ENCODE results near the gene PYY. TPM values are rescaled to one million over a fixed set of nuclear protein-coding genes. Genes with fewer than 3 reads are reported as not detected.
A peak's percentile ranks its signal among the peaks of the same experiment; 100 is the strongest.

The PYY gene
- total RNA-seq, 1 donor from 2014 or later = not detected

GRCh38 chr17:43988301-43988700 lies 34.6 kb upstream of the PYY start:
- TF ChIP-seq, protein P1, sequence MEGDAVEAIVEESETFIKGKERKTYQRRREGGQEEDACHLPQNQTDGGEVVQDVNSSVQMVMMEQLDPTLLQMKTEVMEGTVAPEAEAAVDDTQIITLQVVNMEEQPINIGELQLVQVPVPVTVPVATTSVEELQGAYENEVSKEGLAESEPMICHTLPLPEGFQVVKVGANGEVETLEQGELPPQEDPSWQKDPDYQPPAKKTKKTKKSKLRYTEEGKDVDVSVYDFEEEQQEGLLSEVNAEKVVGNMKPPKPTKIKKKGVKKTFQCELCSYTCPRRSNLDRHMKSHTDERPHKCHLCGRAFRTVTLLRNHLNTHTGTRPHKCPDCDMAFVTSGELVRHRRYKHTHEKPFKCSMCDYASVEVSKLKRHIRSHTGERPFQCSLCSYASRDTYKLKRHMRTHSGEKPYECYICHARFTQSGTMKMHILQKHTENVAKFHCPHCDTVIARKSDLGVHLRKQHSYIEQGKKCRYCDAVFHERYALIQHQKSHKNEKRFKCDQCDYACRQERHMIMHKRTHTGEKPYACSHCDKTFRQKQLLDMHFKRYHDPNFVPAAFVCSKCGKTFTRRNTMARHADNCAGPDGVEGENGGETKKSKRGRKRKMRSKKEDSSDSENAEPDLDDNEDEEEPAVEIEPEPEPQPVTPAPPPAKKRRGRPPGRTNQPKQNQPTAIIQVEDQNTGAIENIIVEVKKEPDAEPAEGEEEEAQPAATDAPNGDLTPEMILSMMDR (conservative IDR thresholded peaks at IDR 0.05) = no peak
- Mint-ChIP-seq H3K4me3 (no peak overlapping the region), H3K27me3 (ENCODE audit: low read depth) (peaks cover 49% of the 10 kb centered on the region), H3K27ac (ENCODE audit: unreplicated experiment) (no peak overlapping the region), H3K4me1 (no peaks in the 10 kb centered on the region), H3K9me3 (no peaks in the 10 kb centered on the region), H3K36me3 (ENCODE audit: low read depth) (no peaks in the 10 kb centered on the region)
- no peak for DNase-seq (ENCODE audit: low read depth, low spot score)

DNA sequence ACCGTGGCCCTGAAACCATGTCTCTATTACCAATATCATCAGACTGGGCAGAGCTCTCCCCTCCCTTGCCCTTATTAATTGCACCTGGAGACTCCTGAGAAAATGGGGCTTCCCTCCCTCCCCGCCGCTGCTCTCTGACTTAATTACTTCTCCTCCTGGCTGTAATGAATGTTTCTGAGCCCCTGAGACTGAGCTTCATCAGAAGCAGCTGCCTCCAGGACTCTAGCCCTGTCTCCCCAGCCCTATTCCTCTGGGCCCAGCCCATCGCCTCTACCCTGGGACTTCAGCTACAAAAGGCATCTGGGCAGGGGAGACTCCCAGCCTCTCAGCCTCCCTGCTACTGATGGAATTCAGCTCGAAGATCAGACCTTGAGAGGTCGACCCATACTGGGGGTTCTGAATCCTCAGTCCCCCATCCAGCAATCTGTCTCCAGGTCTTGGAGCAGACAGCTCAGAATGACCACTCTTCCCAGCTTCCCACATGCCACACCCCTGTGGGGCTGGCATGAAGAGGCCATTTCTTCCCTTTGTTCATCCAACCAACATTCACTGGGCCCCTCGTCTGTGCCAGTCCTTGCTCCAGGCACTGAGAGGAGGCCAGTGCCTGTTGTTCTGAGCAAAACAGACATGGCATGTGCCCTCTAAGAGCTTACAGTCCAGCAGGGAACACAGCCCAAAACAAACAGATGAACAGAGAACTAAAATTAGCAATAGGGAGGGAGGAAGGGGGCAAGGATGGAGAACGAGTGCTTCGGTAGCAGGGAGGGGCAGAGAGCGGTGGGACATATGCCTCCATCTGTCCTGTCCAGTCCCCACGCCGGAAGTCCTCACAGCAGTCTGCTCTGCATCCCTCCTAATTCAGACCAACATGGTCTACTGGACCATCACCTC lies 33.6 kb upstream of the PYY start:
- Mint-ChIP-seq H3K9me3 (no peaks in the 10 kb centered on the region), H3K27me3 (ENCODE audit: low read depth) (peaks cover 55% of the 10 kb centered on the region), H3K36me3 (ENCODE audit: low read depth) (no peaks in the 10 kb centered on the region), H3K27ac (ENCODE audit: unreplicated experiment) (no peak overlapping the region), H3K4me1 (no peaks in the 10 kb centered on the region), H3K4me3 (no peak overlapping the region)
- no peak for DNase-seq (ENCODE audit: low read depth, low spot score)
- TF ChIP-seq, protein P1 (conservative IDR thresholded peaks at IDR 0.05) = no peak

- TF ChIP-seq, protein P1 (conservative IDR thresholded peaks at IDR 0.05) = no peak
- peaks cover 65% of the 10 kb centered on the region for H3K27me3 Mint-ChIP-seq (ENCODE audit: low read depth)
Observed at GRCh38 chr17:43986225-43986981, 32.7 kb upstream of the PYY start.

DNA sequence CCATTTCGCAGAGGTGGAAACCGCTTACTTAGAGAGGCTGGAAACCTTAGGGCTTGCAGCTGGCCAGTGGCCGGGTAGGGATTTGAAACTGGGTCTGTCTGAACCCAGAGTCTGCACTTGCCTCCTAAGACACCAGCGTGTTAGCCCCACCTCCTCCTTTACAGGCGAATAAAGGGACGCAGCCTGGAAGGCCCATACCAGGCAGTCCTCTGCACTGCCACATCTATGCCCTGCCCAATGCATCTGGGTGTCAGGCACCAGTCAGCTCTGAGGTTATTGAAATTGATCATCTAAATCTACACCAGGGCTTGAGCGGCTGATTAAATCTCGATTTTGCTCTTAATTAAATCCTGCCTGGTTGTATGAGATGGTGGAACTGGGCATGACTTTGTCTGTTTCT lies 30.8 kb upstream of the PYY start:
- Mint-ChIP-seq H3K4me1 (no peaks in the 10 kb centered on the region), H3K27me3 (ENCODE audit: low read depth) (peaks cover 77% of the 10 kb centered on the region)
- TF ChIP-seq, protein P1 (conservative IDR thresholded peaks at IDR 0.05) = no peak

More at GRCh38 chr17:43986225-43986981, 32.7 kb upstream of the PYY start:
- H3K9me3 Mint-ChIP-seq = no peaks in the 10 kb centered on the region
- DNase-seq (ENCODE audit: low read depth, low spot score) = no peak
- H3K4me1 Mint-ChIP-seq = no peaks in the 10 kb centered on the region
- H3K36me3 Mint-ChIP-seq (ENCODE audit: low read depth) = no peaks in the 10 kb centered on the region
- no peak overlapping the region for H3K27ac Mint-ChIP-seq (ENCODE audit: unreplicated experiment)
- H3K4me3 Mint-ChIP-seq = no peak overlapping the region

DNA sequence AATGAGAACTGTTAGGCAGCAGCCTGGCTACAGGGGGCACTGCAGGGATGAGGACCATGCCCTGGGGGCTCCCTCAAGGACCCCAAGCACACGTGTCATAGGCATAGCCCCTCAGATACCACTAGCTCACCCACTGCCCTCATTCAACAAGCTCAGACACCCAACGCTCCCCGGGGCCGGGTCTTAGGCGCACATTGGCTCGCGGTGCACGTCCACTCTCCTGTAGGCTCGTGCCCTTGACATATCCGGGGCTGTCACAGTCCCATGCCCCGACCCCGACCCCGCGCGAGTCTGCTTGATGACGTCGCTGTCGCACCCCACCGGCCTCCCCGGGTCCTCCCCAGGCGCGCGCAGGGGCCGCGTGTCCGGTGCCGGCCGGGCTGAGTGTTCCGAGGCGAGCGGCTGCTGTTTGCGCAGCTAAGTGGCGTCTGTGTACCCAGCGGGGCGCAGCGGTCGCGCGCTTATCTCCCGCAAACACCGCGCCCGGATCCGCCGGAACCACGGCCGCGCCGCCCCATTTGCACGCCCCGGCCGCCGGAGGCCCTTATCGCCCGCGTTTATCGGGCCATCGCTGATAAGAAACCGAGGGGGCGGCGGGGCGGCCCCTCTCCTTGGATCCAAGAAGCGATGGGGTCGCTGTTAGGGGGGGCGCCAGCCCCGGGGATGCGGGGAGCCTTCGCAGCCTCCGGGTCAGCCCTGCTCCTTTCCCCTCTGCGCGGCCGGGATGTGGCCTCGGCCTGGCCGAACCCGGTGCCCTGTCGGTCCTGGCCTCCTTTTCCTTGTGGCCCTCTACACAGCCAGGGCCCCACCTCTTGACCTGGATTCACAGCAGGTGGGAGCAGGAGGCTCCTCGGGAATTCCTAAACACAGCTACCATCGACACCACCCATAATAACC lies 30.0 kb upstream of the PYY start:
- DNase-seq (ENCODE audit: low read depth, low spot score) = peak; percentile 26
- H3K4me1 Mint-ChIP-seq = no peaks in the 10 kb centered on the region
- H3K4me3 Mint-ChIP-seq = peak overlapping the region; percentile 77
- no peaks in the 10 kb centered on the region for H3K9me3 Mint-ChIP-seq
- TF ChIP-seq, protein P1 (conservative IDR thresholded peaks at IDR 0.05) = peak; percentile 50
- H3K27ac Mint-ChIP-seq (ENCODE audit: unreplicated experiment) = no peak overlapping the region
- no peaks in the 10 kb centered on the region for H3K36me3 Mint-ChIP-seq (ENCODE audit: low read depth)
- peaks cover 79% of the 10 kb centered on the region for H3K27me3 Mint-ChIP-seq (ENCODE audit: low read depth)

More for the DNA sequence above, 30.8 kb upstream of the PYY start:
- no peak for DNase-seq (ENCODE audit: low read depth, low spot score)
- Mint-ChIP-seq H3K36me3 (ENCODE audit: low read depth) (no peaks in the 10 kb centered on the region), H3K27ac (ENCODE audit: unreplicated experiment) (no peak overlapping the region), H3K9me3 (no peaks in the 10 kb centered on the region), H3K4me3 (peak overlapping the region; percentile 77)

All from neural crest cell (in vitro differentiated cells).